ENCODE data around the gene EPHA7.

EPHA7 gene

DNA sequence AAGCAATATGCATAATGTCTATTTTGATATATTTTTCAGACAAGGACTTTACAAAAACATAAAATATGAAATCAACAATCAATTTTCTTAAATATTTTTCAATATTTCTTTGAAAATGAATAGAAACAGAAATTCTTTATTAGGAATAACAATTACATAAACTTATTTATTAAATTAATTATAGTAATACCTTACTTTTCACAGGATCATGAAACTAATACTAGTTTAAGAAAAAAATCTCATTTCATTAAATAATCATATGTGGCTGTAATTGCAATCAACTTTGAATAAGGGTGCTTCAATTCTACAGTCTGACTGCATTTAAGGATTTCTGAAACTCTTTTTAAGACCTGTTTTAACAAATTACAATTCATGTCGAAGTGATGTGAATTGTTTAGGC, 26.6 kb downstream of the EPHA7 start:
- DNase-seq = no peak

DNA sequence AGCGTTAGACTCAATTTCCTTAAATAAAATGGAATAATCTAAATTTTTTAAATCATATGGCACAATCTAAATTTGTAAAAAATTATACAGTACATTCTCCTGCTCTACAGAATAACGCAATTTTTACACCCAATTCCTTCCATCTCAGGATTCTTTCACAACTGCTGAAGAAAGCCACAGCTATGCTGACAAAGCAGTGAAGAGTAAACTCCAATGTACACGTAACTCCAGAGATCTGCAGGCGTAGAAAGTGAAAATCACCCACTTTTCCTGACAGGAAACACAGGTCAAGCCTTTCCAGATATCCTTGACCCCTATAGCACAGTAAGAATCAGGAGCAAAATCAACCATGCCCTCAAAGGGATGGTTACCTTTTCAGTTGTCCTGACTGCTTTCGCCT, 27.4 kb downstream of the EPHA7 start:
- no peak for DNase-seq

DNA sequence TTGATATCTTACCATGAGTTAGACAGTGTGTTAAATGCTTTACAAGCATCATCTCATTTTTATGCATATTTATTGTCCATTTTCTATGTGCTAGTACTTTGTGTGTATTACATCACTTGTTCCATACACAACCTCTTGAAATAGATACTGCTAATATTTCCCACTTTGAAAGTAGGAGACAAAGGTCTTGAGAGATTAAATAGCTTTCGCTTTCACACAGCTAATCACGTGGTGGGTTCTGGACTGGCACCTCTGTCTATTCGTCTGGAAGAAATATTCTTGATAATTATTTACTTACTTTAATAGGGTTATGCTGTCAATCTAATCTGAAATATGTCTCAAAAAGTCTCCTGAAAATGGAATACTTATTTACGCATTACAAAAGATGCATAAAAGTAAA, 30.2 kb downstream of the EPHA7 start:
- DNase-seq = no peak

DNA sequence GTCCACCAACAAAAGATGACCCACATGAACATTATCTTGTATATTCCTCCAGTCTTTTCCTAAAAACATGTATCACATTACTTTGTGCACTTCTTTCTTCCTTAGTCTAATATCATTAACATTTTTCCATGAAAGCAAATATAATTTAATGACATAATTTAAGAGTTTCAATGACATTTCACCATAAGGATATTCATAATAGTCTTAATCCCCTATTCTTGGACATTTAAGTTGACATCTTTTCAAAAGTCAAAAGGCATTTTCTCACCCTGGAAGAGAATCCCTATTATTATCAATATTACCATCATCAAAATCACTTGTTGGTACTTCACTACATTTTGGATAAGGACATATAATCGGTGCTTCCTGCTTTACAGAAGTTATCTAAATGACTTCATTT, 31.3 kb downstream of the EPHA7 start:
- DNase-seq = no peak

DNA sequence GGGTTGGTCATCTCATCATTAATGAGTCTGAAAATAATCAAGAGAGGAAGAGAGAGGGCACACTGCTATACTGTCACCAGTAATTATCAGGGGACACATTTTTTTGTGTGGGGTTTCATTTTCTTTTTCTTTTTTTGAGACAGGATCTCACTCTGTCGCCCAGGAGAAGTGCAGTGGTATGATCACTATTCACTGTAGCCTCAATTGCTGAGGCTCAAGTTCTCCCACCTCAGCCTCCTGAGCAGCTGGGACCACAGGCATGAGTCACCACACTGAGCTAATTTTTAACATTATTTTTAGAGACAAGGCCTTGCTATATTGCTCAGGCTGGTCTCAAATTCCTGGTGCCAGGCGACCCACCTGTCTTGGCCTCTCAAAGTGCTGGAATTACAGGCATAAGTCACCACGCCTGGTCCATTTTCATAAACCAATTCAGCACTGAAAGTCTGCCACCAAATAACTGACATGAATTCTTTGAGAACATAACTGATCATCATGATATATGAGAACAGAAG, 43.3 kb downstream of the EPHA7 start:
- DNase-seq = no peak

DNA sequence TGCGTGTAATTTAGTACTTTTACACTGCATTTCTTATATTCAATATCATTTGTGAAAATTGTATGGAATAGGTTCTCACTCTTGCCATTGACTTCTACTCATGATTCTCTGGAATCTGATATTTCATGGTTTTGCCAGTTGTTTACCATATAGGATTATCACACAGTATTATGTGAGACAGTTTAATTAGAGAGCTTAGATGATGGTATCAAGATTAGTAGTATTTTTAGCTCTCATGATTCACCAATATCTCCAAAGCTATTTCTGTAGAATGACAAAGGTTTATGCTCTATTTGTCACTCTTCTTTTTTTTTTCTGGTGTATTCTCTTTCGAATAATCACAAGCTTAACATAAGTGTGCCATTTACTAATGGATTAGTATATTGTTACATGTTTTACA, 45.9 kb downstream of the EPHA7 start:
- no peak for DNase-seq

DNA sequence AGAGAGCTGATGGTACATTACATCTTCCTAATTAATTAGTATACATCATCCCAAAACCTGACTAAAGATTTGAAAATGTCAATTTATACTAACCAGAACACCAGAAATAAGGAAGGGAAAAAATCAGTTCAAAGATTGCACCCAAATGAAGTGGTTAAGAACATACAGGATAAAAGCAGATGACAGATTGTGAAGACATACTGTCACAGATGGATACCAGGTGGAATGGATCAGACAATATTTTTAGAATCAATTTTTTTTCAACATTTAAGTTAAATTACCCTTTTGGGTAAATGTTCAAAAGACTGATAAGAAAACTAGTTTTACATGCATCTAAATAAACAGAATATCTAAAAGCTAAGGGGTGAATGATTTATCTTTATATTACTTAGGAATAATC, 47.6 kb downstream of the EPHA7 start:
- DNase-seq = no peak

DNA sequence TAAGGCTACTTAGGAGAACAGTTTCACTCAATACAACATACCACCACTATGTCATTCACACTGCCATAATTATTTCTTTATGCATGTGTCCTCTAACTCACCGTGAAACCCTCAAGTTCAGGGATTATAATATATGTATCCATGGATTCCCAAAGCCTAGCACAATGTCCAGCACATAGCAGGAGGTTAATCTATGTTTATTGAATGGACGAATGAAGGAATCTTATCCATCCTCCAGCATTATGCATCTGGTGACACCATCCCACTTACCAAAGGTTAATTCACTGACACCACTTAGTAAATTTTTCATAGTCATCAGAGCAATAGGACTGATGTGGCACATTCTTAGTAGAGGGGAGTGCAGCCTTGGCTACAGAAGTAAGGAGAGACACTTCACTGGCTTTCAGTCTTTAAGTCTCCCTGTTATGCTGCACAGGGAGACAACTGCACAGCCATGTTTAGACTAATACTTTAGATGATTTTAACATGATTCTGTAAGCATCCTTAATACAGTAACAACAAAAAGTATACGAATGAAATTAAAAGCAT, 49.7 kb downstream of the EPHA7 start:
- DNase-seq = no peak

DNA sequence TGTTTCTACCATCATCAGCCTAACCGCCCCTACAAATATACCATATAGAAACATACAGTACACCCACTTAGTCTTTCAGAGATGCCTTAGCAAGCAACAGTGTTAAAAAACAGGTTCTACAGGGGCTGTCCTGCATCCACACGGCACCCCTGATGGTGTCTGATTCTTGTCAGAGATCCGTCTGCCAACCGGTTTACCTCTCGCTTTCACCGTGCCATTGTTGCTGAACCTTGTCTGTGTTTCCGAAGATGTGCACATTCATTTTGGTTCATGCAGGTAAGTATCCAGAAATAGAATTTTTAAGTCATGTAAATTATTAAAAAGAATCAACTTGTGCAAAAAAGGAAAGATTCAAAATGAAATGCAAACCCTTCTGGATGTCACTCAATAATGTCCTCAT, 52.9 kb downstream of the EPHA7 start:
- no peak for DNase-seq

DNA sequence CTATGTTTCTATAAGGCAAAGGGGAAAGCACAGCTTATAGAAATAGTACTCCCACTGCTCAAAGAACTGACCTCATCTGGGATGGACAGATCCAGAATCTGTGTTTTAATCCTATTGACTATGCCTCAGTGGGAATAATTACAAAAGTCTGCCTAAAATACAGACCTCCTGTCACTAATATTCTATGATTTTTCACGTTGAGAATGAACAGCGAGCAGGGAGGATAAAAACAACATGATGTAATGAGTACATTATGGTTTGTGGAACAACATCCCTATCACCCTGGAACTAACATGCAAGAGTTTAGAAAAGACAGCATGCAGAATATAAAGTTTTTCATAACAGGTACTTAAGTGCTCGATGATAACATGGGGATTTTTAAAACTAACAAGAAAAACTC, 53.9 kb downstream of the EPHA7 start:
- DNase-seq = no peak

DNA sequence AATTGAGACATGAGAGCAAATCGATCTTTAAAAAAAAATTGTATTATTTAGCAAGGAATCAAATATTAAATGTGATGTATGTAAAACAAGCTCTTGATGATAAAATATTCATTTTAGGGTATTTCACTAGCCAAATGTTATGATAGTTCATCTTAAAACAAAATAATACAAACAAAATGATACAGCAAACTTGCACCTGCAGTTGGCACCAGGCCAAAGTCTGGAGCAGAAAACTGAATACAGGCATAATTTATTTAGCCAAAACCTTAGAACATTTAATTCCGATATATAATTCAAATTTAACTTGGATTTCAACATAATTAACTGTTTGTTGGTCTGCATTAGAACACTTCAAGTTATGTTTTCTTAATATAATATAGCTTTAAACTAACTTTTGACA, 60.9 kb downstream of the EPHA7 start:
- no peak for DNase-seq

DNA sequence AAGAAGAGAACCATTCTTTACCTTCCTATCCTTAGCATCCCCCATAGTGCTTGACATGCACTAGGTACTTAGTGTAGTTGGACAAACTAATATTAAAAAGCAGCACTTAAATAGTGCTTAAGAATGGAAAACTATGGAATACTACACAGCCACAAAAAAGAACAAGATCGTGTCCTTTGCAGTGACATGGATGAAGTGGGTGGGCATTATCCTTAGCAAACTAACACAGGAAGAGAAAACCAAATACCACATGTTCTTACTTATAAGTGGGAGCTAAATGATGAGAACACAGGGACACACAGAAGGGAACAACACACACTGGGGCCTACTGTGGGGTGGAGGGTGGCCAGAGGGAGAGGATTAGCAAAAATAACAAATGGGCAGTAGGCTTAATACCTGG, 66.8 kb downstream of the EPHA7 start:
- DNase-seq = no peak

DNA sequence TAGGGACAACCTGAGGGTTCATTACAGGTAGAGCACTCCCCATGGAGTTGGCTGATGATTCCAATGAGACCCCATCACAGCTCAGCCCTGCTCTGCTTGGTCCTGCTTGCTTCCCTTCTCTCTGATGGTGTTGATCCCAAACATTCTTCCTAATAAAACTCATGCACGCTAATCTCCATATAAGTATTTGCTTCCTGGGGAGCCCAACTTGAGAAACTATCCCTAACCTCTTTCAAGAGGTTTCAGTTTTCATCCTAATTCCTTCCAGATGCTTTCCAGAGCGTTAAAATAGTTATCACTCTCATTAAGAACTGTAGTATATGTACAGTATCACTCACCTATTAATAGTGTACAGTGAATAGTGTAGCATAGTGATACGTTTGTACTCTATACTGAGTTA, 68.1 kb downstream of the EPHA7 start:
- no peak for DNase-seq

DNA sequence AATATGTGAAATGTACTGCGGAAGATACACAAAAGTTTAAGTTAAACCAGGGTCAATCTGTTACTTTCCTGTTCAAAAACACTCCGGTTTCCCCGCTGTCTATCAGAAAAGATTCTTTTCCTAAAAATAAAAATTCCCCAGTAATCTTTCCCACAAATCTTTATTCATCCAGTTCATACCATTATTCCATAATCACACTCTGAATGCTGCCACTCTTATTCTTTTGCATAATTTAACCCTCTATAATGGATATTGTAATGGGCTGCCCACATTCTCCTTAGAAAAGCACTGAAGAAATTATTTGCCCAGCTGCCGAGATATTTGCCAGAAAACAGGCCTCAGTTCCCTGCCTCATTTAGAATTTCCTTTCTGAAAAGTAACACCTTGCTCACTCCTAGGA, 68.6 kb downstream of the EPHA7 start:
- no peak for DNase-seq

DNA sequence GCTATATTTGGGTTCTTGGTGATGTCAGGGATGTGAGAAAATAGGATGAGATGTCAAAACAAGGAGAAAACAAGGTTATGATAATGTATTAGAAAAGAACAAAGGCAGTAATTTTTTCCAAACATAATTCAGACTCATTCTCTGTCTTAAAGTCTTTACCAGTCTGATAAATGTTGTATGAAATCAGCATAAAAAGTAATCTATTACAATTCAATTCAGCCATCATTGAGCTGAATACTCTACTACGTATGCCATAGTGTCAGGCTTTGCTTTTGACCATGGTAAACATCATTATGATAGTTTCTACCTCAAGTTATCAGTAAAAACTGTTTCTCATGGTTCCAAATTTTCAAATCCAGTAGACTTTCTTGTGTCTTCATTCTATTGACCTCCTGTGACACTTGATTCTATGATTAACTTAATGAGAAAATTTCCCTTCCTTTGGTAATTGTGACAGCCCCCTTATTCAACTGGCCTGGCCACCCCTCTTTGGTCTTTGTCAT, 75.0 kb downstream of the EPHA7 start:
- no peak for DNase-seq

DNA sequence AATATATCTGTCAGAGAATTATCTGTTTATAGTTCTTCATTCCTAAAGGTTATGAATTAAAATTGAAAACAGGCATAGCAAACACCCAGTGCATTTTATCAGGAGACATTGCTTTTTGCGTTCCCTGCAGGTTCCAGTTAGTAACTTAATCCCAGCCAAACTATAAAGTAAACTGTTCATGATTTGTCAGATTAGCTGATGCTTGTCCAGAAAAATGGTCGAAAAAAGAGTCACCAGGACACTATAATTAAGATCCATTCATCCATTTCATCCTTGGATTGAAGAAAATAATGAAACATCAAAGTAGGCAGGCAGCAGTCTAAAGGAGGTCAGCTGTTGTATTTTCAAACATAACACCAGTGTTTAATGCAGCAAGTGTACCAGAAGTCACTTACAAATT, 75.9 kb downstream of the EPHA7 start:
- no peak for DNase-seq

DNA sequence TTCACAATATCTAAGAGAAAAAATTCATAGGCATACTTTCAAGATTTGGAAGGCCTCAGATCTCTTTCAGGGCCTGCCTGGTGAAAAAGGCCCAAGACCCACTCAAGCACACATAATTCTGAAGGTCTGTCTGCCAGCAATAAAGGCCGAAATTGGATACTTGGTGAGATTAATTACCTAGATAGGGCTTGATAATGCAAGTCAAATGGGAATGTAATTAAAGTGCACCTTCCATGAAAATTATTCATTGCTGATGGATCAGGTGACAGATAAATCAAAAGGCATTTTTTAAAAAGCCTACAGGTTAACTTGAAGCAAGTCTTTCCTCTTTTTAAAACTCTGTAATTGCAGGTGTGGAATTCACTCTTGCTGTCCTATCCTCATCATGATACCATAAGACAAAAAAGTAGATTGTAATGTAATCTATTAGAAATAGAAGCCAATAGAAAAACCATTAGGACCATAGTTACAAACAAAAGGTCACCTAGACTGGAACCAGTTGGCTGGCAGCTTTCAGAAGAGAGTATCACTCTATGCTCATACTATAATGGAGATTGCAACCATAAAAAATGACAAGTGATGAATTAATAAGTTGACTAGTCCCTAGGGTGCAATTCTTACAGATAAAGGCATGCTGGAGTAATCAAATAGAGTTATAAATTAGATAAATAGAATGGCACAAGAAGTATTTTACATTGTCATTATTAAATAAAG, 77.3 kb downstream of the EPHA7 start:
- no peak for DNase-seq

DNA sequence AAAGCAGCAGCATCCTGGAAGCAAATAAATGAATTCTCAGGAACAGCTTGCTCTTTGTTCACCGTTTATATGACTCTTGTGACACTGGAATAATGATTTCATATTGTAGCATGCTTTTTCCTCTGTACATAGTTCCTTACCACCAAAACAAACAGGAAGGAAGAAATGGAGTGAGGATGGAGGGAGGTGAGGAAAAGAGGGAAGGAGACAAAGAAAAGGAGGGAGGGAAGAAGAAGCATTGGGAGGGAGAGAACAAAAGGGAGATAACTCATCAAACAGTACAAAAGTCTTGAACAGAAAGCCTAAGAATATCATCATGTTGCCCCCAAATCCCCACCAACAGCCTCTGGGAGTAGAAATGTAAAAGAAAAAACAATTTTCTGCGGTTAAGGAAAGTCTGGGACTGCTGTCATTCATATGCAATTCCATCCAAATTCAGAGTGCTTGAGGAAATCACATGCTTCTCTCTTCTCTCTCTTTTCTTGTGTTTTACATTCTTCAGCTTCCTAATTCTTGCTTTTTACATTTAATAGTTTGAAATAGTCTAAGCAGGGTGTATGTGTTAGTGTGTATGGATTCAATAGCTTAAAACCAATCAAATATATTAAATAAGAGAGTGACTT, 81.5 kb downstream of the EPHA7 start:
- no peak for DNase-seq

DNA sequence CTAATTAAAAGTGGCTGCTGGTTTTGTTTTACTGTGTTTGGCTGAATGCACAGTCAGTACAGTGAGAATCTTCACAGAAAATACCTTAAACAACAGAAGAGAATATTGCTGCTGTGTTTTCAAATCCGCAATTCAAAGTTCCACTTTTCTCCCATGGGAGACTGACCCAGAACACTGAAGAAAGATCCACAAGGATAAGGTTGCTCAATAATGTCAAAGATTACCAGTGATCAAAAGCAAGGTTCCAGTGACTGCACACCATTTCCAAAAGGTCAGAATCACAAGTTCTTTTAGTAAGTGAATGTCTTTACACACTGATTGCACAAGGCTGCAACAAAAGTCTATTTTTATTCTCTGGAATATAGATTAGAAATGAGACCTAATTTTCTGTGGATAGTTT, 82.3 kb downstream of the EPHA7 start:
- DNase-seq = no peak

DNA sequence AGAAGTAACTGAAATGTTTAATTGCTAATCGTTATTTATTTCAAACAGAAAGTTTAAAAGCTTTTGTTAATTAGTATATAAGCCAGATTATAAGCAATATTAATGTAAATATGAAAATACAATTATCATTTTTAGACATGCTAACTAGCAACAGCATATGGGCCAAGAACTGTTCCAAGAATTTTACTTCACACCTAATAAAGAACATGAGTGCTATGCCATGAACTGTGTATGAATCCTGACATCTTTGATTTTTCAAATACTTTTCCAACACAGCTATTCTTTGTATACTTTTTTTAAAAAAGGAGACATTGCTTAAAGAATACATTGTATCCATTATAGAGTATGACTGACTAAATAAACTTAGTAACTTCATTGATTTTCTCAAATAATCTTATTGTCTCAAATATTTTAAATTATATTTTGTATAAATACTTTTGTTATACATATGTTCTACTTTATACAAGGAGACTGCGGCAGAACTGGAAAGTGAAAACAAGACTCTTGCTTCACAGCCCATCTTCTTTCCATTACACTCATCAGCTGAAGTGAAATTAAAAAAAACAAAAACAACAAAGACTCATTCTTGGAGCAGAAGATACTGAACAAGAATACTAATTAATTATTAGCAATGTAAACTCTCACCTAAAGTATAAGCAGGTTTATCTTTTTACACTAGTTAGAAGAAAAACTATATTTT, 89.9 kb downstream of the EPHA7 start:
- DNase-seq = no peak

DNA sequence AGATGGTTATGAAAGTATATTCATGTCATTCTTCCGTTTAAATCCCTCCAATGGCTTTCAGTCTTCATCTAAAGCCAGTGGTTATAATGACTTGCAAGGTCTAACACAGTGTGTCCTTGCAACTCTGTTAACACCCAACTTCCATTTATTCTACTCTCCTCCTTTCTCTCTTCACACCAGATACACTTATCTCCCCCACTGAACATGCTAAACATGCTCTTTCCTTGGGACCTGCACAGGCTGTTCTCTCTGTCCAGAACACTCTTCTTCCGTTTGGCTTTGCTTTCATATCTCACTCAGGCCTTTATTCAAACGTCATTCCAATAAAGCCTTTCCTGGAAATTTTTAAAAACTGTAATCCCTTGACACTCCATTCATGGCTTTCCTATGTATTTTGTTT, 91.5 kb downstream of the EPHA7 start:
- DNase-seq = no peak

DNA sequence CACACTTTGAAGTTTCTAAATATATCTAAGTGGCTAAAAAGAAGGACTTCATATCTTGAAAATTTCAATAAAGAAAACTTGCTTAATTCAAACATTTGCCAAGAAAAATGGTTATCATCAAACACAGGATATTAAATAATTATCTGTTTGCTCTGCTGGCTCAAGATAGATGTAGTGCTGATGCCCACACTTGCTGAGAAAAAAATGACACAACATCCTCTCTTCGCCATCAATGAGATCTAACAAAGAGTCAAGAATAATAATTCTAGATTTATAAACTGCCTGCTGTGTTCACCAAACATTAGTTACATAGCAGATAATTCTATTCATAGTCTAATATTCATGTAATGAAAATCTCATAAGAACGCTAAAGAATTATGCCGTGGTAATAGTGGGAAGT, 93.6 kb downstream of the EPHA7 start:
- DNase-seq = no peak

DNA sequence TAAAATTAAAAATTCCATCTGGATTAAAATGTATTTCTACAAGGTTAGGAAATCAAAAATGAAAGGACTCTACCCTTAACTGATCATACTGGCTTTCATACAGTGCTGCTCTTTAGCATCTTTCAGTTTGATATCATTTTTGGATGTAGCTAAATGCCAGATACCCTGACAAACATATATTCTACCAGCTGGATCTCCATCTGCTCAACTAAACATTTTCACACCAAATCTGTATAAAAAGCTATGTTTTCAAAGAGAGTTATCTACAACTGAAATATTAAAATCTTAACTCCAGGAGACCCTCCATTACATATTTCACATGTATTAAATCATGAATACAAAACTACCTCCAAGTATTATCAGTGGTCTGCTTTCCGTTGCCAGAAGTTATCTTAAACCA, 95.7 kb downstream of the EPHA7 start:
- DNase-seq = no peak

DNA sequence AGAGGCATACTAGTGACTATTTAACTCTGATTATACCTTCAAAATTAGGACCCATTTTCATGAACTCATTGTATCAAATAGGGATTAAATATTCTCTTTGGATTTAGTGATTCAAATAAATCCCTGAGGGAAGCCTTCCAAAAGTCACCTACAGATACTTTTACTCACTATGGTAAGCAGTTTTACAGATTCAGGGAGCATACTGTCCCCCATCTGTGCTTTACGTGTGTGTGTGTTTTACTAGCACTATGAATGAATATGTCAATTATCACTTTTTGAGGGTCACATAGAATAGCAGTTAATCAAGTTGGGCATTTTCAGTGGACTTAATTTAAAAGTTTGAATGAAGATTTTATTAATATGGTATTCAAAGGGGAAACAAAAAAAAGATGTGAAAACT, 96.7 kb downstream of the EPHA7 start:
- no peak for DNase-seq

Measured in left hindlimb (tissue), 1 donor.